Duodenal mucosa (tissue), 2 donors: ENCODE data around the gene PBX4.
A peak's percentile ranks its signal among the peaks of the same experiment; 100 is the strongest.
"Not testable (repeated sequence)": the region's sequence is repeated elsewhere in the genome, so short reads cannot be mapped to it uniquely, and the experiment has no call there.

Source experiments
- H3K27ac ChIP-seq: one replicate; pipeline ENCODE4 v1.7.0; 2013; ENCODE audit warnings: low read depth, low read length
- H3K27me3 ChIP-seq, 2 donors: one replicate each; pipeline ENCODE4 v1.7.0; 2013; ENCODE audit warnings: low read length in 2 of 2, control low read depth in 1 of 2; ENCODE audit not compliant: insufficient read depth in 2 of 2, control insufficient read depth in 1 of 2
- H3K36me3 ChIP-seq, 2 donors: one replicate each; pipeline ENCODE4 v1.7.0; 2013; ENCODE audit warnings: low read length in 2 of 2, control low read depth in 1 of 2; ENCODE audit not compliant: insufficient read depth in 2 of 2, control insufficient read depth in 1 of 2
- H3K4me1 ChIP-seq, 2 donors: one replicate each; pipeline ENCODE4 v1.7.0; 2013; ENCODE audit warnings: low read length in 2 of 2, control low read depth in 1 of 2; ENCODE audit not compliant: insufficient read depth in 2 of 2, control insufficient read depth in 1 of 2
- H3K4me3 ChIP-seq, 2 donors: one replicate each; pipeline ENCODE4 v1.7.0; 2013; ENCODE audit warnings: low read length in 2 of 2, low read depth in 1 of 2
- H3K9ac ChIP-seq, 2 donors: one replicate each; pipeline ENCODE4 v1.7.0; 2013; ENCODE audit warnings: low read length in 2 of 2, low read depth in 1 of 2
- H3K9me3 ChIP-seq, 2 donors: one replicate each; pipeline ENCODE4 v1.7.0; 2013; ENCODE audit warnings: low read length in 2 of 2, control low read depth in 1 of 2; ENCODE audit not compliant: control insufficient read depth in 1 of 2

The PBX4 gene

GRCh38 chr19:19626516-19627472 lies 8.3 kb upstream of the PBX4 start:
- Histone ChIP-seq H3K4me1 (peaks cover 0 to 8% of the 10 kb centered on the region in 2 donors), H3K9me3 (no peaks in the 10 kb centered on the region), H3K4me3 (peak overlapping the region; percentile 55 to 73), H3K9ac (peak overlapping the region; percentile 44 to 52), H3K27ac (no peak overlapping the region), H3K36me3 (no peaks in the 10 kb centered on the region), H3K27me3 (no peaks in the 10 kb centered on the region)

- Histone ChIP-seq H3K9me3 (no peaks in the 10 kb centered on the region), H3K27me3 (no peaks in the 10 kb centered on the region), H3K36me3 (no peaks in the 10 kb centered on the region), H3K9ac (no peak overlapping the region), H3K4me1 (peaks cover 3 to 9% of the 10 kb centered on the region in 2 donors), H3K27ac (no peak overlapping the region), H3K4me3 (no peak overlapping the region)
These were observed 5.6 kb upstream of the PBX4 start for GRCh38 chr19:19624032-19624570.

GRCh38 chr19:19623383-19623782 lies 4.9 kb upstream of the PBX4 start:
- no peaks in the 10 kb centered on the region for H3K36me3 ChIP-seq
- H3K27ac ChIP-seq, result no peak overlapping the region
- H3K27me3 ChIP-seq, result no peaks in the 10 kb centered on the region
- no peak overlapping the region for H3K9ac ChIP-seq
- no peak overlapping the region for H3K4me3 ChIP-seq
- H3K9me3 ChIP-seq, result no peaks in the 10 kb centered on the region
- H3K4me1 ChIP-seq, result peaks cover 7 to 14% of the 10 kb centered on the region in 2 donors

DNA sequence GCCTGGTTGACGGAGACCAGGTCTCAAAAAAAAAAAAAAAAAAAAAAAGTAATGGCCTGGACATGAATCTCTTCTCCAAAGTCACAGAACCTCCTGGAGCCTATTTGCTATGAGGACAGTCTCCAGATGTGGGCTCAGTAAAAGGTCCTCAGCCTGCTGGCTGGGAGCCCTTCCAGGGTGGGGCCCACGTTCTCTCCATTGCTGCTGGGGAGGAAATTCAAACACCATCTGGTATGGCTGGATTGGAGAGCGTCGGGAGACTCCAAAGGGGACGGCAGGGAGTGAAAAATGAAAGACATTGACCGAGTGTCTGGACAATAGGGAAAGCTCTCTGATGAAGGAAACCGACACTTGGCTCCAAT lies 1.3 kb upstream of the PBX4 start:
- no peak overlapping the region for H3K27ac ChIP-seq
- peaks cover 6 to 7% of the 10 kb centered on the region in 2 donors for H3K4me1 ChIP-seq
- no peaks in the 10 kb centered on the region for H3K36me3 ChIP-seq
- no peak overlapping the region for H3K4me3 ChIP-seq
- H3K9ac ChIP-seq, result no peak overlapping the region
- H3K27me3 ChIP-seq, result no peaks in the 10 kb centered on the region
- no peaks in the 10 kb centered on the region for H3K9me3 ChIP-seq

- peak overlapping the region; percentile 52 to 62 for H3K4me3 ChIP-seq
- H3K4me1 ChIP-seq, result peaks cover 6 to 7% of the 10 kb centered on the region in 2 donors
- no peak overlapping the region for H3K9ac ChIP-seq
- no peak overlapping the region for H3K27ac ChIP-seq
- H3K36me3 ChIP-seq, result no peaks in the 10 kb centered on the region
- no peaks in the 10 kb centered on the region for H3K9me3 ChIP-seq
- no peaks in the 10 kb centered on the region for H3K27me3 ChIP-seq
These were observed 828 bp upstream of the PBX4 start for GRCh38 chr19:19619181-19619848.

DNA sequence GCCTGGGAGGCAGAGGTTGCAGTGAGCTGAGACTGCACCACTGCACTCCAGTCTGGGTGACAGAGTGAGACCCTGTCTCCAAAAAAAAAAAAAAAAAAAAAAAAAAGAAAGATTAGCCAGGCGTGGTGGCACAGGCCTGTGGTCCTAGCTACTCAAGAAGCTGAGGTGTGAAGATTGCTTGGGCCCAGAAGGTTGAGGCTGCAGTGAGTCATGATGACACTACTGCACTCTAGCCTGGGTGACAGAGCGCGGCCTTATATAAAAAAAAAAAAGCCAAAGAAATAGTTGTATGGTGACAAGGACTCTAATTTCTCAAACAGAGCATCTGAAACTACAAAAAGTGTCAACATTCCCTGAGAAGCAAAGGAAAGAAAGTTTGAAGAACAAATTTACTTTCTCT lies 3.4 kb downstream of the PBX4 start:
- no peak overlapping the region for H3K27ac ChIP-seq
- no peaks in the 10 kb centered on the region for H3K36me3 ChIP-seq
- H3K27me3 ChIP-seq, result no peaks in the 10 kb centered on the region
- no peak overlapping the region for H3K9ac ChIP-seq
- H3K4me1 ChIP-seq, result peaks cover 6 to 13% of the 10 kb centered on the region in 2 donors
- no peaks in the 10 kb centered on the region for H3K9me3 ChIP-seq
- no peak overlapping the region for H3K4me3 ChIP-seq

DNA sequence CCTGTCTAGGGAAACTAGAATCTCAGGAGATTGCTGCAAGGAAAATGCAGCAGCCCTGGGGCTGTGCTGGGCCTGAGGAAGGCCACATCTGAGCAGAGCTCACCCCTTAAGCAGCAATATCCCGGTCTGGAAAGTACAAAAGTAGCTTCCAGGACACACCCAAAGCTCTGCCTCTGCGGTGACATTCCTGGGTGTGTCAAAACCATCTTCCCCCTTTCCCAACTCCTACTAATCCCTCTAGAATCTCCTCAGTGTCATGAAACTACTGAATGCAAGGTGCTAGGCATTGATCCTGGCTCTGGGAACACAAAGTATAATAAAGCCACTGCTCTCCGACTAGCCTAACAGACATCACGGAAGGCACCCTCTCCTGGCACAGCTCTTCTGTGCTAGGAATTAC lies 5.0 kb downstream of the PBX4 start:
- peaks cover 0 to 5% of the 10 kb centered on the region in 2 donors for H3K4me1 ChIP-seq
- H3K4me3 ChIP-seq, result no peak overlapping the region
- no peaks in the 10 kb centered on the region for H3K27me3 ChIP-seq
- H3K27ac ChIP-seq, result no peak overlapping the region
- no peak overlapping the region for H3K9ac ChIP-seq
- H3K36me3 ChIP-seq, result no peaks in the 10 kb centered on the region
- H3K9me3 ChIP-seq, result no peaks in the 10 kb centered on the region

- Histone ChIP-seq H3K9me3 (no peaks in the 10 kb centered on the region), H3K9ac (no peak overlapping the region), H3K27me3 (no peaks in the 10 kb centered on the region), H3K4me1 (peaks cover 5 to 9% of the 10 kb centered on the region in 2 donors), H3K27ac (no peak overlapping the region), H3K4me3 (no peak overlapping the region), H3K36me3 (no peaks in the 10 kb centered on the region)
These were observed 7.9 kb downstream of the PBX4 start for GRCh38 chr19:19610376-19611202.

GRCh38 chr19:19606686-19607085 lies 11.8 kb downstream of the PBX4 start:
- not testable (repeated sequence) for H3K36me3 ChIP-seq, H3K27me3 ChIP-seq, H3K4me3 ChIP-seq, H3K27ac ChIP-seq, H3K9me3 ChIP-seq, H3K9ac ChIP-seq
- peaks cover 5 to 14% of the 10 kb centered on the region in 2 donors for H3K4me1 ChIP-seq
